ENCODE results near the gene SLC9C1.

SLC9C1 gene

DNA sequence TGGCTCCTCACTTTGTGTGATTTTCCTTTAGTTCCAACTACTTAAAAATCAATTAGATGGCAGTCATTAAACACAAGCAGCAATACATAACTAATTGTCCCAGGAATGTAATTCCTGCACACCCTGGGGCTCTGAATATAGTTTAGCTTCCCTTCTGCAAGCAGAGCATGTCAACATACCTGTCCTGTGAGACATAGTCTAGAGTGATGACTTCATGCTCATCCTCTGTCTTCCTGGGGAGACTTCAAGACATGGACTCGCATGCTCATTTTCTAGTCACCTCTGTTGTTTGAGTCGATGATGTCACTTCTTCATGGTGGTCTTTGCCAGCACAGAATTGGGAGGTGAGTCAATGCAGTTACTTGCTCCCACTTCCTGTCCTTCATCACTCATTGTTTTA lies 192.1 kb downstream of the SLC9C1 start:
- DNase-seq: no peak

DNA sequence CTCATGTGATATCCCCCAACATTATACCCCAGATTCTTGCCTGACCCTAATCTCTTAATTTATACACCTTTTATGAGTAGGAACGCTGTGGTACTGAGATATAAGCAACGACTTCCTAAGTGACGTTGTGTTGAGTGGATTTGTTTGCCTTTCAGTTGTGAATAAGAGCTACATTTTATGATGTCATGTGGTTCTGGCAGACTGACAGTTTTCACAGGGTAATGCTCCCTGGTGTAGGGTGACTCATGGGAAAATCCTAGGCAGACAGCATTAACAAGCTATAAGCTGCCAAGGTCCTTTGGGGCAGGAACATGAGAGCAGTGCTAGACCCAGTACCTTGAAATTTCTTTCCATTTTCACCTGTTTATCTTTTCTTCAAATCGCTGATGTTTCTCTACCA lies 196.6 kb downstream of the SLC9C1 start:
- DNase-seq: no peak

GRCh38 chr3:112096176-112096575 lies 197.8 kb downstream of the SLC9C1 start:
- DNase-seq: no peak

GRCh38 chr3:112095731-112096130 lies 198.3 kb downstream of the SLC9C1 start:
- no peak for DNase-seq

- no peak for DNase-seq
These were observed 200.9 kb downstream of the SLC9C1 start for GRCh38 chr3:112093180-112093522.

DNA sequence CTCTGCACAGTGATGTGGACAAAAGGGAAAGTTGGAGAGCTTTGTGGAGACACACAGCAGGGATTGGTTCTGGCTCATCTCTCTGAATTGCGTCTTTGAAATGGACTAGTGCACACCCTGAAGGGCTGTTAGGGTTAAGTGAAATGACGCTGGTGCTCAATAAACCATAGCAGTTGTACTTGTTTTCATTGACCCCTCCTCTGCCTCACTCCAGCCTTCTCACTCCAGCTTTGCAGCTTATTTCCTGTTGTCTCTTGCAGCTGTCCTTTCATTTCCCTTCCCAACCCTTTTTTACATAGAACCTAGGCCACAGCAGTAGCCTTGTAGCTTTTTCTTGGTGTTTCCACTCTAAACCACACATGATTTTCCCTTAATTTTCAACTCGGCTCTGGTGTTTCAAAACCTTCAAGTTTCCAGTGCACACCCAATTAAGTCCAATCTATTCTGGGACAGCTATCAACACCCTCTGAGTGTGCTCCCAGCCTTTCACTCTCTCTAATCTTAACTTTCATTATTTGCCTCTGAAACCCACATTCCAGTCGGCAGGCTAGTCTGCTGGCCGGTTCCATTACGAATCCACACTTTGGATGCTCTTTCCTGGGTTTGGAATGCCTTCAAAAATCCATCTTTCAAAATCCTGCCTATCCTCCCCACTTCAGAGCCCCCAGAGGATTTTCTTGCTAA lies 201.4 kb downstream of the SLC9C1 start:
- no peak for DNase-seq

- no peak for DNase-seq
These were observed 203.0 kb downstream of the SLC9C1 start for GRCh38 chr3:112090887-112091586.
